ENCODE measurements around the gene TRAFD1.

DNA sequence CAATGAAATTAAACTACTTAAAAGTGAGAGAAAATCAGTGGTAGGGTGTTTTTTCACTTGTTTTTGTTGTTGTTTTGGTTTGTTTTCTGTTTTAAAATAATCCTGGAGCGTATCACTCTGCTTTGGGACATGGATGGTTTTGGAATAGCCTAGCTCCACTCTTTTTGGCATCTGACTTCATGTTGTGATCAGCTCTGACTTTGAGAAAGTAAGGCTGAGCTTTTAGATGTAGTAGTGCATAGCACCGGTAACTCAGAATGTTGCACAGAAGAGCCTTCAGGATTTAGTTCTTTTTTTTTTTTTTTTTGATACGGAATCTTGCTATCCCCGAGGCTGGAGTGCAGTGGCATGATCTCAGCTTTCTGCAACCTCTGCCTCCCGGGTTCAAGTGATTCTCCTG lies 8.1 kb downstream of the TRAFD1 start:
- no peak for TF ChIP-seq EZH2 (IDR thresholded peaks at IDR 0.05; ENCODE audit: borderline replicate concordance, low read length)
- TF ChIP-seq, protein P1, sequence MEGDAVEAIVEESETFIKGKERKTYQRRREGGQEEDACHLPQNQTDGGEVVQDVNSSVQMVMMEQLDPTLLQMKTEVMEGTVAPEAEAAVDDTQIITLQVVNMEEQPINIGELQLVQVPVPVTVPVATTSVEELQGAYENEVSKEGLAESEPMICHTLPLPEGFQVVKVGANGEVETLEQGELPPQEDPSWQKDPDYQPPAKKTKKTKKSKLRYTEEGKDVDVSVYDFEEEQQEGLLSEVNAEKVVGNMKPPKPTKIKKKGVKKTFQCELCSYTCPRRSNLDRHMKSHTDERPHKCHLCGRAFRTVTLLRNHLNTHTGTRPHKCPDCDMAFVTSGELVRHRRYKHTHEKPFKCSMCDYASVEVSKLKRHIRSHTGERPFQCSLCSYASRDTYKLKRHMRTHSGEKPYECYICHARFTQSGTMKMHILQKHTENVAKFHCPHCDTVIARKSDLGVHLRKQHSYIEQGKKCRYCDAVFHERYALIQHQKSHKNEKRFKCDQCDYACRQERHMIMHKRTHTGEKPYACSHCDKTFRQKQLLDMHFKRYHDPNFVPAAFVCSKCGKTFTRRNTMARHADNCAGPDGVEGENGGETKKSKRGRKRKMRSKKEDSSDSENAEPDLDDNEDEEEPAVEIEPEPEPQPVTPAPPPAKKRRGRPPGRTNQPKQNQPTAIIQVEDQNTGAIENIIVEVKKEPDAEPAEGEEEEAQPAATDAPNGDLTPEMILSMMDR (conservative IDR thresholded peaks at IDR 0.05 in 1 of 2, IDR thresholded peaks at IDR 0.05 in 1 of 2; ENCODE audit: extremely low read depth in 1 of 2, insufficient read depth in 1 of 2, low read depth in 1 of 2, low read length in 2 of 2) = no peak
